ENCODE measurements around the gene THBS3. TPM values are rescaled to one million over a fixed set of nuclear protein-coding genes. Genes with fewer than 3 reads are reported as not detected.

The THBS3 gene
- total and polyA plus RNA-seq, 2 of the 13 experiments (the other 11 are each of a cell fraction or from before 2014, with no cell fraction given): 0.86 to 3.6 TPM

- TF ChIP-seq, protein P1, sequence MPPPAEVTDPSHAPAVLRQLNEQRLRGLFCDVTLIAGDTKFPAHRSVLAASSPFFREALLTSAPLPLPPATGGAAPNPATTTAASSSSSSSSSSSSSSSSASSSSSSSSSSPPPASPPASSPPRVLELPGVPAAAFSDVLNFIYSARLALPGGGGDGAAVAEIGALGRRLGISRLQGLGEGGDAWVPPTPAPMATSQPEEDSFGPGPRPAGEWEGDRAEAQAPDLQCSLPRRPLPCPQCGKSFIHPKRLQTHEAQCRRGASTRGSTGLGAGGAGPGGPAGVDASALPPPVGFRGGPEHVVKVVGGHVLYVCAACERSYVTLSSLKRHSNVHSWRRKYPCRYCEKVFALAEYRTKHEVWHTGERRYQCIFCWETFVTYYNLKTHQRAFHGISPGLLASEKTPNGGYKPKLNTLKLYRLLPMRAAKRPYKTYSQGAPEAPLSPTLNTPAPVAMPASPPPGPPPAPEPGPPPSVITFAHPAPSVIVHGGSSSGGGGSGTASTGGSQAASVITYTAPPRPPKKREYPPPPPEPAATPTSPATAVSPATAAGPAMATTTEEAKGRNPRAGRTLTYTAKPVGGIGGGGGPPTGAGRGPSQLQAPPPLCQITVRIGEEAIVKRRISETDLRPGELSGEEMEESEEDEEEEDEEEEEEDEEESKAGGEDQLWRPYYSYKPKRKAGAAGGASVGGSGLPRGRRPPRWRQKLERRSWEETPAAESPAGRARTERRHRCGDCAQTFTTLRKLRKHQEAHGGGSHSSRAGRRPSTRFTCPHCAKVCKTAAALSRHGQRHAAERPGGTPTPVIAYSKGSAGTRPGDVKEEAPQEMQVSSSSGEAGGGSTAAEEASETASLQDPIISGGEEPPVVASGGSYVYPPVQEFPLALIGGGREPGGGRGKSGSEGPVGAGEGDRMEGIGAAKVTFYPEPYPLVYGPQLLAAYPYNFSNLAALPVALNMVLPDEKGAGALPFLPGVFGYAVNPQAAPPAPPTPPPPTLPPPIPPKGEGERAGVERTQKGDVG (CRISPR knock-in tag; IDR thresholded peaks at IDR 0.05; ENCODE audit: borderline replicate concordance): 0 out of 2 replicates have a peak, but pooled peaks have one; percentile 25
- TF ChIP-seq ZNF232 (CRISPR knock-in tag; IDR thresholded peaks at IDR 0.05; ENCODE audit: borderline replicate concordance) (peak; percentile 87; the same call in 1 of the 2 replicates), MED13 (CRISPR knock-in tag; IDR thresholded peaks at IDR 0.05) (no peak), ZNF614 (CRISPR knock-in tag; IDR thresholded peaks at IDR 0.05; ENCODE audit: borderline replicate concordance) (no peak), GZF1 (CRISPR knock-in tag; IDR thresholded peaks at IDR 0.05) (no peak), NCOA1 (CRISPR knock-in tag; IDR thresholded peaks at IDR 0.05) (no peak), ZNF7 (CRISPR knock-in tag; IDR thresholded peaks at IDR 0.05) (no peak), SMARCE1 (IDR thresholded peaks at IDR 0.05; ENCODE audit: borderline replicate concordance) (no peak), ZBTB7B (CRISPR knock-in tag; IDR thresholded peaks at IDR 0.05) (peak; percentile 66), ZFX (CRISPR knock-in tag; IDR thresholded peaks at IDR 0.05; ENCODE audit: low read depth) (peak; percentile 74; the same call in 1 of the 2 replicates), MXD3 (CRISPR knock-in tag; IDR thresholded peaks at IDR 0.05) (no peak), NONO (IDR thresholded peaks at IDR 0.05) (no peak), NONO (CRISPR knock-in tag; conservative IDR thresholded peaks at IDR 0.05) (peak; percentile 55), PRMT3 (CRISPR knock-in tag; IDR thresholded peaks at IDR 0.05; ENCODE audit: borderline replicate concordance, low read depth) (no peak), ZNF839 (CRISPR knock-in tag; IDR thresholded peaks at IDR 0.05; ENCODE audit: borderline replicate concordance) (0 out of 2 replicates have a peak, but pooled peaks have one; percentile 55), POGZ (CRISPR knock-in tag; IDR thresholded peaks at IDR 0.05) (peak; percentile 16; the same call in 1 of the 2 replicates), ZBTB1 (CRISPR knock-in tag; IDR thresholded peaks at IDR 0.05; ENCODE audit: borderline replicate concordance) (no peak), ZNF446 (CRISPR knock-in tag; IDR thresholded peaks at IDR 0.05) (no peak), IRF9 (CRISPR knock-in tag; IDR thresholded peaks at IDR 0.05; ENCODE audit: borderline replicate concordance) (peak; percentile 52; the same call in 1 of the 2 replicates), SNAPC2 (CRISPR knock-in tag; IDR thresholded peaks at IDR 0.05) (peak; percentile 80; the same call in 1 of the 2 replicates), ZNF598 (CRISPR knock-in tag; IDR thresholded peaks at IDR 0.05; ENCODE audit: borderline replicate concordance) (peak; percentile 42; the same call in 1 of the 2 replicates), KDM3A (CRISPR knock-in tag; IDR thresholded peaks at IDR 0.05; ENCODE audit: low read depth) (peak; percentile 81; the same call in 1 of the 2 replicates)
- TF ChIP-seq, protein P2, sequence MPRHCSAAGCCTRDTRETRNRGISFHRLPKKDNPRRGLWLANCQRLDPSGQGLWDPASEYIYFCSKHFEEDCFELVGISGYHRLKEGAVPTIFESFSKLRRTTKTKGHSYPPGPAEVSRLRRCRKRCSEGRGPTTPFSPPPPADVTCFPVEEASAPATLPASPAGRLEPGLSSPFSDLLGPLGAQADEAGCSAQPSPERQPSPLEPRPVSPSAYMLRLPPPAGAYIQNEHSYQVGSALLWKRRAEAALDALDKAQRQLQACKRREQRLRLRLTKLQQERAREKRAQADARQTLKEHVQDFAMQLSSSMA (CRISPR knock-in tag; IDR thresholded peaks at IDR 0.05): no peak
These were observed 43.1 kb upstream of the THBS3 start (continued) for GRCh38 chr1:155250633-155251449.
